Fibroblast of mammary gland (primary cell): ENCODE data around the gene SORBS1.

Experiments
- DNase-seq: peaks from one replicate; pipeline ENCODE4 v3.0.0-alpha.2; 2010; ENCODE audit warnings: low read depth
- H3K4me3 ChIP-seq: 2 replicates; pipeline ENCODE4 v1.5.1; 2011; ENCODE audit warnings: low read depth, mild to moderate bottlenecking, low read length, moderate library complexity; ENCODE audit not compliant: control insufficient read depth
- TF ChIP-seq, protein P1 (sequence below): conservative IDR thresholded peaks from 2 replicates; pipeline ENCODE4 v1.5.1; 2011; ENCODE audit warnings: low read depth, low read length, inconsistent platforms; ENCODE audit not compliant: control insufficient read depth, insufficient read depth

The SORBS1 gene

DNA sequence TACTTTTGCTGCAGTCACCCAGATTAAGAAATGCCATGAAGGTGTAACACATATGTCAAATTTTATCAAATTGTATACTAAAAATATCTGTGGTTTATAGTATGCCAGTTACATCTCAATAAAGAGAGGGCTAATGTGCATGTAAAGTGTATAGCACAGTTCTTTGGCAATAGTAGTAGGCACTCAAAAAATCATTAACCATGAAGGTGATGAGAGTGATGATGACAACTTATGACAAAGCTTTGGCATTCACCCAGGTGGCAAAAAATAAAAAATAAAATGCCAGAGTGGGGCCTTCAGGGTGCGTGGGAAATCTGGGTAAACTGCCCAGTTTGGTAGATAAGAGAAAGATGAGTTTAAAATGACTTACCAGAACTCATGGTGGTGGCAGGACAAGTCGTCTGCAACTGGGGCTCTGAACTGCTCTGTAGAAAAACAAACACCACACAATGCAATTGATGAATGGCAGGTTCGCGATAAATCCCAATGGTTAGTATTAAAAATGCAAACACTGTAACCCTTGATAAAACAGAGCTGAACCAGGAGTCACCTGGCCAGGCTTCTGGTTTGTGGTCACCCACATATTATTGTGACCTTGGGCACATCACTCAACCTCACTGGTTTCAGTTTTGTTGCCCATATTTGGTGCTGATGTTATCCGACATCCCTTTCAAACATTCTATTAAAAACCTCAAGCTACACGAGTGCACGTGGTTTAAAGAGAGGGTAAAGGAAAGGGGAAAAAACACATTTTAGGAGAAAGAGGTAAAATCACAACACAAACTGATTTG is 120.2 kb downstream of the SORBS1 start:
- H3K4me3 ChIP-seq, result no peak overlapping the region
- DNase-seq, result no peak
- TF ChIP-seq, protein P1, sequence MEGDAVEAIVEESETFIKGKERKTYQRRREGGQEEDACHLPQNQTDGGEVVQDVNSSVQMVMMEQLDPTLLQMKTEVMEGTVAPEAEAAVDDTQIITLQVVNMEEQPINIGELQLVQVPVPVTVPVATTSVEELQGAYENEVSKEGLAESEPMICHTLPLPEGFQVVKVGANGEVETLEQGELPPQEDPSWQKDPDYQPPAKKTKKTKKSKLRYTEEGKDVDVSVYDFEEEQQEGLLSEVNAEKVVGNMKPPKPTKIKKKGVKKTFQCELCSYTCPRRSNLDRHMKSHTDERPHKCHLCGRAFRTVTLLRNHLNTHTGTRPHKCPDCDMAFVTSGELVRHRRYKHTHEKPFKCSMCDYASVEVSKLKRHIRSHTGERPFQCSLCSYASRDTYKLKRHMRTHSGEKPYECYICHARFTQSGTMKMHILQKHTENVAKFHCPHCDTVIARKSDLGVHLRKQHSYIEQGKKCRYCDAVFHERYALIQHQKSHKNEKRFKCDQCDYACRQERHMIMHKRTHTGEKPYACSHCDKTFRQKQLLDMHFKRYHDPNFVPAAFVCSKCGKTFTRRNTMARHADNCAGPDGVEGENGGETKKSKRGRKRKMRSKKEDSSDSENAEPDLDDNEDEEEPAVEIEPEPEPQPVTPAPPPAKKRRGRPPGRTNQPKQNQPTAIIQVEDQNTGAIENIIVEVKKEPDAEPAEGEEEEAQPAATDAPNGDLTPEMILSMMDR, result no peak

DNA sequence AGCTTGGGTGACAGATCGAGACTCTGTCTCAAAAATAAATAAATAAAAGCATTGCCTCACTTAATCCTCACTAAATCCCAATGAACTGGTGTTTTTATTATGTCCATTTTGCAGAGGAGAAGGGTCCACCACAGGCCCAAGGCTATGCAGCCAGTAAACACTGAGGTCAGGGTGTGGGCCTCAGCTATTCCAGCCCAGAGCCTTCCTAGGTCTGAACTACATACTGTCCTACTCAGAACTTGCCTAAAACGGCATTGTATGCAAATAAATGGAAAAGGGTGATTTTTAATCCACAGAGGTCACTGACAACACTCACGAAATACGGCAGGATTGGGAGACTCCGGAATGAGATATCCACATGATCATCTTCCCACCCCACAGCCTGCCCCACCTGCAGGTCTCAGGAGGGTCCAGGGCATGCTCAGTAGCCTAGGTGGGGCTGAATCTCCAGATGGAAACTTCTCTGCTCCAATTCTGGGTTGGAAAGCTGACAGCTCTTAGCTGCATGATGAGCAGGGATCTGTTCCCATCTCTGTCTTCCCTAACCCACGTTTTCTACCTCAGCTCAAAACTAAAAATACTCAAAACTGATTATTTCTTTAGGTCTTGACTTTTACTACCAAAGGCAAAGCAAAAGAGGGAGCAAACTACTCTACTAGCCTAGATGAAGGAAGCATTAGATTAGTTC is 121.0 kb downstream of the SORBS1 start:
- no peak overlapping the region for H3K4me3 ChIP-seq
- TF ChIP-seq, protein P1, result no peak
- no peak for DNase-seq

DNA sequence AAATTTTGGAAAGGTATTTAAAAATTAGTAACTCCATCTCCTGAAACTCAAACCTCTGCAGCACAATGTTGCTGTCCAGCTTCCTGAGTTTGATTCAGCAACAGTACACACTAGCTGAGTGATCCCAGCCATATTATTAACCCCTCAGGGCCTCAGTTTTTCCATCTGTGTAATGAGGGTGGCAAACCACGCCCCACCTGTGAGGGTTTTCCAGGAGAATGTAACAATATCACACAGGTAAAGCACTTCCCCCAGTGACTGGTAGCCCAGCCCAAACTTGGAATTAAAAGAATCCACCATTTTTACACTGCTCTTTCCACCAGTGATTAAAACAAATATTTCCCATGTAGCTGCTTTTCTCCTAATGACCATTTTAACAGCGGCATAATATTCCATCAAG is 122.4 kb downstream of the SORBS1 start:
- TF ChIP-seq, protein P1, result no peak
- DNase-seq, result no peak
- H3K4me3 ChIP-seq, result no peak overlapping the region

DNA sequence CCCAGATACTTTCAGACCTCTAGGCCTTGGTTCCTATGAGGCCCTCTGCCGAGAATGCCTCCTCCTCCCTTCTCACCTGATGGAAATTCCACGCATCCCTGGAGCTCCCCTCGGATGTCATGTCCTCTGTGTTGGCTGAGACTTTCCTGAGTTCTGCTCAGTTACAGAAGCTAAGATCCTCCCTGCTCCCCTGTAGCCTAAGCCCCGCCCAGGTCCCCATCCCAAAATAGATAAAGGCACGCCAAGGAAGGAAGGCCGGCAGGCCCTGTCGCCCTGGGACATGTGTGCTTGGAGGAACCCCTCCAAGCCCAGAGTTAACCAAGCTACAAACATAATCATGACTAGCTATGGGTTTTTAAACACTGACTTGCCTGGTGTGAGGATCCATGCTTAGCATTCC is 123.5 kb downstream of the SORBS1 start:
- no peak for DNase-seq
- TF ChIP-seq, protein P1, result no peak
- H3K4me3 ChIP-seq, result no peak overlapping the region

DNA sequence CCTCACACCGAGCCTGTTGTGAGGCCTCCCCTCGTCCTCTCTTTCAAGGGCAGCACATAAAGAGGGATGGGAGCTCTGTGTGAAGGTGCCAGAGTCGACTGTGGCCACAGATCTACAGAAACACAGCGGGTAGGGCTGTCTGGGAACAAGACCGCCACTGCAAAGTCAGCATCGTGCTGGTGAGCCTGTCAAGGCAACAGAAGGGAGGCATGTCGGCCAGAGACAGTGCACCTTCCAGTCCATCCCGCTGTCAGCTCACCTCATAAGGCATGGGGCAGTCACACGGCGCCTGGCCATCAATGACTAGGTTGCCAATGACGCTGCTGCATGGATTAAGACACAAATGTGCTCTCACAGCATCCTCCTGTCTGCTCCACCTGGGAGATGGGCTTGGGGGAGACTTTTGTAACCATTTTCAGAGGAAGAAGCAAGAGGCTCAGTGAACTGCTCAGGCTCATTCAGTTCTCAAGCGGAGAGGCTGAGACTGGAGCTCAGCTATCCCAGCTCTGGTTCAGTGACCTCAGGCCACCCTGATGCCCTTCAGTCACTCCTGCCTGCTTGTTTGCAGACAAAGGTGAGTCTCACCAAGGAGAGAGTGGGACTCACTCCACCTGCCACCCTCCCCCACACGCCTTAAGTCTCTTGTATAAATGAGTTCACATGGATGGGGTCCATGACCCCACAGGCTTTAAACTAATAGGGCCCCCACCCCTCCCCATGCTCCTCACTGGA is 125.5 kb downstream of the SORBS1 start:
- TF ChIP-seq, protein P1, result no peak
- H3K4me3 ChIP-seq, result no peak overlapping the region
- DNase-seq, result no peak

DNA sequence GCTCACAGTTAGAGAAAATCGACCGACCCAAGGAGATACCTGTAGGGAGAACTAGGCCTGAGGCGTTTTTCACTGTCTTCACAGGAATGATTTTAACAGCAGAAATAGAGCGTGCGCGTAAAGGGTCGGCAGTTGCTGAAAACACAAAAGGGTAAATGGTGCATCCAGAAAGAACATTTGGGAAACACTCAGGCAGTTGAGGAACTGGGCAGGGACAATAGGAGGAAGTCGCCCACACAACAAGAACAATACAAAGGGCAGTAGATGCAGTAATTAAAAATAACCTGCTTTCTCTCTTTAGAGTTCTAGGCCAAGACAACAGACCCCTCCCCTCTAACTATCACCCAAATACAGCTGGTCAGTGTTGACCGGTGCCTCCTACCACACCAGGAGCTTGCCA is 126.6 kb downstream of the SORBS1 start:
- H3K4me3 ChIP-seq, result no peak overlapping the region
- TF ChIP-seq, protein P1, result no peak
- no peak for DNase-seq
